ENCODE results near the gene SNRNP27. TPM values are rescaled to one million over a fixed set of nuclear protein-coding genes. Genes with fewer than 3 reads are reported as not detected.

Gene SNRNP27
- total and polyA plus RNA-seq, 9 of the 15 experiments (the other 6 are each of a cell fraction or from before 2014, with no cell fraction given): 29.2 to 102 (median 65.7) TPM

DNA sequence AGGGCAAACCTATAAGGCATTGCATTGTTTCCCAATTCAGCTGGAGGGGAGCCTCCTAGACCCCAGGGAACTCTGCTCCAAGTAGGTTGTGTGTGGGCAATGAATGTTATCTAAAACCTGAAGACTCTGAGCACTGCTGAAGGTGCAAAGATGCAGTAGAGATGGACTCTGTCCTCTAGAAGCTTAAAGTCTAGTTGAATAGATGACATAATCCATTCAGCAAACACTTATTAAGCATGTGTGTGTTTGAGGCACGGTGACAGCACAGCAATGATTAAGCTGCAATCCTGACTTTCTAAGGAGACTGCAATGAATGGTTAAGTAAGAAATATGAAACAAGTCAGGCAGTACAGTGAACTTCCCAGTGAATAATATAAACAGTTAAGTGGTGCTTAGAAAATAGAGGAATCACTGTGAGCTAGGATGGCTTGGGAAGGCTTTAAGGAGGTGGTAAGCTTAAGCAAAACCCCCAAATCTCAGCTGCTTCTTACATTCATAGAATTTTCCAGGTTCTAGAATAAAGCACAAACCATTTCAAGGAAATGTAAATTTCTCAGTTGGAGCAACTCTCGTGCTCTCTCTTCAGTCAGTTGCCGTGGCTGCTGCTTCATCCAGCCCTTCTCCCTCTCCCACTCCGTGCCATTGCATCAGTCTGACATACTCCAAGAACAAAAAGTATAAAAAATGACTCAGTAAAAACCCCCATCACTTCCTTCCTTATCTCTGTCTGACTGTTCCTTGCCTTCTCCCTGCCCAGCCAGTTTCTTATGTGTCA is 40.3 kb downstream of the SNRNP27 start (continued):
- TF ChIP-seq JUN (IDR thresholded peaks at IDR 0.05; ENCODE audit: borderline replicate concordance, low read depth, low read length) (peak; percentile 71), JUN (CRISPR knock-in tag; IDR thresholded peaks at IDR 0.05; ENCODE audit: borderline replicate concordance) (no peak), ZFP36 (IDR thresholded peaks at IDR 0.05; ENCODE audit: low read depth, low read length, partially characterized antibody) (no peak), ZNF584 (CRISPR knock-in tag; IDR thresholded peaks at IDR 0.05; ENCODE audit: low read depth) (peak; percentile 87), TCFL5 (CRISPR knock-in tag; conservative IDR thresholded peaks at IDR 0.05) (no peak), ZNF384 (IDR thresholded peaks at IDR 0.05; ENCODE audit: low read depth, low read length) (peak; percentile 76; the same call in 1 of the 2 replicates), NR2C2 (CRISPR knock-in tag; IDR thresholded peaks at IDR 0.05) (no peak), NR2C2 (tag; IDR thresholded peaks at IDR 0.05) (peak; percentile 61; the same call in 1 of the 2 replicates), CTBP1 (IDR thresholded peaks at IDR 0.05; ENCODE audit: borderline replicate concordance) (peak; percentile 84), ZBTB17 (CRISPR knock-in tag; IDR thresholded peaks at IDR 0.05) (peak; percentile 25; the same call in 1 of the 2 replicates), CCNT2 (IDR thresholded peaks at IDR 0.05; ENCODE audit: borderline replicate concordance, extremely low read depth, insufficient read length, low read depth, low read length) (peak; percentile 38), ZKSCAN1 (IDR thresholded peaks at IDR 0.05; ENCODE audit: low read depth, low read length) (no peak), BACH1 (tag; IDR thresholded peaks at IDR 0.05) (peak; percentile 69), CXXC5 (CRISPR knock-in tag; IDR thresholded peaks at IDR 0.05) (peak; percentile 47)
- TF ChIP-seq, protein P1, sequence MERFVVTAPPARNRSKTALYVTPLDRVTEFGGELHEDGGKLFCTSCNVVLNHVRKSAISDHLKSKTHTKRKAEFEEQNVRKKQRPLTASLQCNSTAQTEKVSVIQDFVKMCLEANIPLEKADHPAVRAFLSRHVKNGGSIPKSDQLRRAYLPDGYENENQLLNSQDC (CRISPR knock-in tag; IDR thresholded peaks at IDR 0.05): no peak
- TF ChIP-seq, protein P2, sequence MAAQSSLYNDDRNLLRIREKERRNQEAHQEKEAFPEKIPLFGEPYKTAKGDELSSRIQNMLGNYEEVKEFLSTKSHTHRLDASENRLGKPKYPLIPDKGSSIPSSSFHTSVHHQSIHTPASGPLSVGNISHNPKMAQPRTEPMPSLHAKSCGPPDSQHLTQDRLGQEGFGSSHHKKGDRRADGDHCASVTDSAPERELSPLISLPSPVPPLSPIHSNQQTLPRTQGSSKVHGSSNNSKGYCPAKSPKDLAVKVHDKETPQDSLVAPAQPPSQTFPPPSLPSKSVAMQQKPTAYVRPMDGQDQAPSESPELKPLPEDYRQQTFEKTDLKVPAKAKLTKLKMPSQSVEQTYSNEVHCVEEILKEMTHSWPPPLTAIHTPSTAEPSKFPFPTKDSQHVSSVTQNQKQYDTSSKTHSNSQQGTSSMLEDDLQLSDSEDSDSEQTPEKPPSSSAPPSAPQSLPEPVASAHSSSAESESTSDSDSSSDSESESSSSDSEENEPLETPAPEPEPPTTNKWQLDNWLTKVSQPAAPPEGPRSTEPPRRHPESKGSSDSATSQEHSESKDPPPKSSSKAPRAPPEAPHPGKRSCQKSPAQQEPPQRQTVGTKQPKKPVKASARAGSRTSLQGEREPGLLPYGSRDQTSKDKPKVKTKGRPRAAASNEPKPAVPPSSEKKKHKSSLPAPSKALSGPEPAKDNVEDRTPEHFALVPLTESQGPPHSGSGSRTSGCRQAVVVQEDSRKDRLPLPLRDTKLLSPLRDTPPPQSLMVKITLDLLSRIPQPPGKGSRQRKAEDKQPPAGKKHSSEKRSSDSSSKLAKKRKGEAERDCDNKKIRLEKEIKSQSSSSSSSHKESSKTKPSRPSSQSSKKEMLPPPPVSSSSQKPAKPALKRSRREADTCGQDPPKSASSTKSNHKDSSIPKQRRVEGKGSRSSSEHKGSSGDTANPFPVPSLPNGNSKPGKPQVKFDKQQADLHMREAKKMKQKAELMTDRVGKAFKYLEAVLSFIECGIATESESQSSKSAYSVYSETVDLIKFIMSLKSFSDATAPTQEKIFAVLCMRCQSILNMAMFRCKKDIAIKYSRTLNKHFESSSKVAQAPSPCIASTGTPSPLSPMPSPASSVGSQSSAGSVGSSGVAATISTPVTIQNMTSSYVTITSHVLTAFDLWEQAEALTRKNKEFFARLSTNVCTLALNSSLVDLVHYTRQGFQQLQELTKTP (IDR thresholded peaks at IDR 0.05; ENCODE audit: low read depth in 1 of 2, partially characterized antibody in 2 of 2): peak in 1 of 2 experiments; percentile 77
- TF ChIP-seq, protein P3, sequence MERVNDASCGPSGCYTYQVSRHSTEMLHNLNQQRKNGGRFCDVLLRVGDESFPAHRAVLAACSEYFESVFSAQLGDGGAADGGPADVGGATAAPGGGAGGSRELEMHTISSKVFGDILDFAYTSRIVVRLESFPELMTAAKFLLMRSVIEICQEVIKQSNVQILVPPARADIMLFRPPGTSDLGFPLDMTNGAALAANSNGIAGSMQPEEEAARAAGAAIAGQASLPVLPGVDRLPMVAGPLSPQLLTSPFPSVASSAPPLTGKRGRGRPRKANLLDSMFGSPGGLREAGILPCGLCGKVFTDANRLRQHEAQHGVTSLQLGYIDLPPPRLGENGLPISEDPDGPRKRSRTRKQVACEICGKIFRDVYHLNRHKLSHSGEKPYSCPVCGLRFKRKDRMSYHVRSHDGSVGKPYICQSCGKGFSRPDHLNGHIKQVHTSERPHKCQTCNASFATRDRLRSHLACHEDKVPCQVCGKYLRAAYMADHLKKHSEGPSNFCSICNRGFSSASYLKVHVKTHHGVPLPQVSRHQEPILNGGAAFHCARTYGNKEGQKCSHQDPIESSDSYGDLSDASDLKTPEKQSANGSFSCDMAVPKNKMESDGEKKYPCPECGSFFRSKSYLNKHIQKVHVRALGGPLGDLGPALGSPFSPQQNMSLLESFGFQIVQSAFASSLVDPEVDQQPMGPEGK (CRISPR knock-in tag; IDR thresholded peaks at IDR 0.05; ENCODE audit: borderline replicate concordance): no peak
- TF ChIP-seq, protein P4, sequence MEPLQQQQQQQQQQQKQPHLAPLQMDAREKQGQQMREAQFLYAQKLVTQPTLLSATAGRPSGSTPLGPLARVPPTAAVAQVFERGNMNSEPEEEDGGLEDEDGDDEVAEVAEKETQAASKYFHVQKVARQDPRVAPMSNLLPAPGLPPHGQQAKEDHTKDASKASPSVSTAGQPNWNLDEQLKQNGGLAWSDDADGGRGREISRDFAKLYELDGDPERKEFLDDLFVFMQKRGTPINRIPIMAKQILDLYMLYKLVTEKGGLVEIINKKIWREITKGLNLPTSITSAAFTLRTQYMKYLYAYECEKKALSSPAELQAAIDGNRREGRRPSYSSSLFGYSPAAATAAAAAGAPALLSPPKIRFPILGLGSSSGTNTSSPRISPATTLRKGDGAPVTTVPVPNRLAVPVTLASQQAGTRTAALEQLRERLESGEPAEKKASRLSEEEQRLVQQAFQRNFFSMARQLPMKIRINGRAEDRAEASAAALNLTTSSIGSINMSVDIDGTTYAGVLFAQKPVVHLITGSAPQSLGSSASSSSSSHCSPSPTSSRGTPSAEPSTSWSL (CRISPR knock-in tag; IDR thresholded peaks at IDR 0.05; ENCODE audit: borderline replicate concordance): no peak
